Endothelial cell of umbilical vein (primary cell): Measurements from ENCODE around the gene MINDY2. TPM values are rescaled to one million over a fixed set of nuclear protein-coding genes. Genes with fewer than 3 reads are reported as not detected.

ENCODE experiments used
- BruUV-seq: library from RNA; stranded (reverse); fragments of 400-500 nt; replicated peaks from 2 replicates; lab custom pipeline; 2021; lab: Mats Ljungman, UMichigan
- CTCF ChIA-PET: fragments of 300-600, 350-600 bp; sonication (Branson Sonifier 250); formaldehyde crosslinking; loops from one replicate; lab custom pipeline; 2021; ENCODE audit warnings: antibody characterized with exemption, inconsistent platforms; lab: Charles Lee
- POLR2A ChIA-PET: fragments of 300-600, 350-600 bp; sonication (Branson Sonifier 250); formaldehyde crosslinking; loops from one replicate; lab custom pipeline; 2021; ENCODE audit warnings: antibody characterized with exemption, inconsistent platforms; lab: Charles Lee
- DNase-seq: peaks from one replicate; pipeline ENCODE4 v3.0.0-alpha.2; 2011; ENCODE audit warnings: low read depth, low spot score
- FAIRE-seq: peaks from 2 replicates; lab custom pipeline; 2011; peaks lifted over from hg19 to GRCh38; lab: Jason Lieb, UNC
- H2AFZ ChIP-seq: 2 replicates; pipeline ENCODE4 v1.6.0; 2012; ENCODE audit warnings: low read depth, low read length, control low read depth, inconsistent platforms
- H3K27ac ChIP-seq: 2 replicates; pipeline ENCODE4 v1.5.1; 2011; ENCODE audit warnings: low read depth, mild to moderate bottlenecking, control low read depth, low read length, moderate library complexity; ENCODE audit not compliant: insufficient read depth
- H3K27me3 ChIP-seq, 2 experiments: 2 replicates each; pipeline versions ENCODE4 v1.6.0 to v1.6.1; 2011; ENCODE audit warnings: low read length in 2 of 2, mixed read lengths in 1 of 2; ENCODE audit not compliant: control insufficient read depth in 2 of 2, insufficient read depth in 2 of 2
- H3K36me3 ChIP-seq, 2 experiments: 2 replicates in 1 of 2; 3 replicates in 1 of 2; pipeline ENCODE4 v1.5.1; 2011; ENCODE audit warnings: low read length in 2 of 2, mild to moderate bottlenecking in 1 of 2, moderate library complexity in 1 of 2; ENCODE audit not compliant: control insufficient read depth in 2 of 2, insufficient read depth in 2 of 2; ENCODE audit errors: extremely low read depth in 1 of 2
- H3K4me1 ChIP-seq: 3 replicates; pipeline ENCODE4 v1.5.1; 2011; ENCODE audit warnings: mild to moderate bottlenecking, low read length; ENCODE audit not compliant: control insufficient read depth, insufficient read depth; ENCODE audit errors: extremely low read depth
- H3K4me2 ChIP-seq: 2 replicates; pipeline ENCODE4 v1.6.1; 2011; ENCODE audit warnings: low read length, control low read depth, mixed read lengths; ENCODE audit not compliant: insufficient read depth
- H3K4me3 ChIP-seq, 3 experiments: fragments of 200-600 bp in 1 of 3; sonication (generic), shearing (Covaris generic) in 1 of 3; replicated peaks in 1 of 3; 2 replicates each; pipeline ENCODE4 v1.5.1; 2011 to 2016; ENCODE audit warnings: control low read depth in 3 of 3, low read length in 3 of 3, mild to moderate bottlenecking in 2 of 3, inconsistent platforms in 1 of 3, low read depth in 1 of 3, moderate library complexity in 1 of 3; ENCODE audit not compliant: insufficient read depth in 1 of 3
- H3K79me2 ChIP-seq: 2 replicates; pipeline ENCODE4 v1.6.0; 2012; ENCODE audit warnings: low read length, inconsistent platforms; ENCODE audit not compliant: control insufficient read depth, insufficient read depth
- H3K9ac ChIP-seq: replicated peaks from 2 replicates; pipeline ENCODE3; 2011; ENCODE audit warnings: low read length, control low read depth; ENCODE audit not compliant: insufficient read depth; ENCODE audit errors: extremely low read depth
- H3K9me1 ChIP-seq: replicated peaks from 3 replicates; pipeline ENCODE4 v1.6.0; 2011; ENCODE audit warnings: mild to moderate bottlenecking, low read length; ENCODE audit not compliant: control insufficient read depth, insufficient read depth; ENCODE audit errors: extremely low read depth
- H3K9me3 ChIP-seq: replicated peaks from 2 replicates; pipeline ENCODE4 v1.5.1; 2012; ENCODE audit warnings: low read length, inconsistent platforms; ENCODE audit not compliant: control insufficient read depth, insufficient read depth
- H4K20me1 ChIP-seq: replicated peaks from 2 replicates; pipeline ENCODE3; 2011; ENCODE audit warnings: mild to moderate bottlenecking, low read length; ENCODE audit not compliant: control insufficient read depth, insufficient read depth; ENCODE audit errors: extremely low read depth
- EZH2 ChIP-seq: IDR thresholded peaks from 2 replicates; pipeline ENCODE4 v1.6.1; 2012; ENCODE audit warnings: borderline replicate concordance, low read depth, mild to moderate bottlenecking, moderate library complexity, low read length, inconsistent platforms; ENCODE audit not compliant: severe bottlenecking
- FOS ChIP-seq: IDR thresholded peaks from 2 replicates; pipeline ENCODE4 v1.6.1; 2011; ENCODE audit warnings: mild to moderate bottlenecking, low read length, moderate library complexity, borderline replicate concordance; ENCODE audit not compliant: insufficient read depth
- GATA2 ChIP-seq: IDR thresholded peaks from 2 replicates; pipeline ENCODE4 v1.7.0; 2011; ENCODE audit warnings: low read depth, mild to moderate bottlenecking, moderate library complexity, mixed read lengths, low read length; ENCODE audit not compliant: insufficient read length, insufficient read depth
- JUN ChIP-seq: IDR thresholded peaks from 2 replicates; pipeline ENCODE4 v1.6.1; 2011; ENCODE audit warnings: borderline replicate concordance, low read depth; ENCODE audit not compliant: insufficient read length, insufficient read depth
- MYC ChIP-seq: IDR thresholded peaks from one replicate; pipeline ENCODE4 v1.6.1; 2011; ENCODE audit warnings: mild to moderate bottlenecking, low read depth, low read length
- POLR2A ChIP-seq: IDR thresholded peaks from 2 replicates; pipeline ENCODE4 v1.6.1; 2012; ENCODE audit warnings: low read depth, mild to moderate bottlenecking, control low read depth, low read length
- POLR2AphosphoS5 ChIP-seq: IDR thresholded peaks from 2 replicates; pipeline ENCODE4 v1.6.1; 2012; ENCODE audit warnings: low read depth, mild to moderate bottlenecking, control low read depth, low read length, moderate library complexity; ENCODE audit not compliant: insufficient read depth
- dilution Hi-C: fragments of 300-500 bp; cut with MboI; formaldehyde crosslinking; loops from one replicate; pipeline ENCODE4 v1.15.0; 2019; ENCODE audit warnings: low sequenced_read_pairs; ENCODE audit not compliant: extremely low pct_ligation_motif_present
- intact Hi-C: fragments of 100-400 bp; cut with micrococcal nuclease; formaldehyde crosslinking; loops from one replicate; pipeline ENCODE4 v1.10.0; 2022
- polyA plus RNA-seq, 4 experiments: library from polyadenylated mRNA; depleted of rRNA in 3 of 4; stranded (reverse) in 3 of 4; unstranded in 1 of 4; fragments of >200 nt; gene quantifications; 2 replicates each; pipeline versions ENCODE4 v1.2.1 to v1.2.3, GENCODE V29; 2011 to 2012; ENCODE audit warnings: missing spikeins in 1 of 4
- total RNA-seq: library from RNA; stranded (reverse); gene quantifications from 2 replicates; pipeline ENCODE4 v1.2.3, GENCODE V29; 2021
- TF ChIP-seq, protein P1 (sequence below), 2 donors: IDR thresholded peaks; 1 replicate in 1 of 2; 2 replicates in 1 of 2; pipeline ENCODE4 v1.5.1; 2011; ENCODE audit warnings: low read length in 2 of 2, mild to moderate bottlenecking in 2 of 2, moderate library complexity in 2 of 2, control low read depth in 1 of 2, inconsistent platforms in 1 of 2, low read depth in 1 of 2; ENCODE audit not compliant: insufficient read depth in 1 of 2; ENCODE audit errors: extremely low read depth in 1 of 2
- TF ChIP-seq, protein P2 (sequence below): IDR thresholded peaks from 2 replicates; pipeline ENCODE4 v1.6.1; 2011; ENCODE audit not compliant: insufficient read depth, insufficient read length

The MINDY2 gene
- total and polyA plus RNA-seq, 2 donors (not counting 3 experiments of a cell fraction or from before 2014, with no cell fraction given): 1.6 to 13.7 TPM

DNA sequence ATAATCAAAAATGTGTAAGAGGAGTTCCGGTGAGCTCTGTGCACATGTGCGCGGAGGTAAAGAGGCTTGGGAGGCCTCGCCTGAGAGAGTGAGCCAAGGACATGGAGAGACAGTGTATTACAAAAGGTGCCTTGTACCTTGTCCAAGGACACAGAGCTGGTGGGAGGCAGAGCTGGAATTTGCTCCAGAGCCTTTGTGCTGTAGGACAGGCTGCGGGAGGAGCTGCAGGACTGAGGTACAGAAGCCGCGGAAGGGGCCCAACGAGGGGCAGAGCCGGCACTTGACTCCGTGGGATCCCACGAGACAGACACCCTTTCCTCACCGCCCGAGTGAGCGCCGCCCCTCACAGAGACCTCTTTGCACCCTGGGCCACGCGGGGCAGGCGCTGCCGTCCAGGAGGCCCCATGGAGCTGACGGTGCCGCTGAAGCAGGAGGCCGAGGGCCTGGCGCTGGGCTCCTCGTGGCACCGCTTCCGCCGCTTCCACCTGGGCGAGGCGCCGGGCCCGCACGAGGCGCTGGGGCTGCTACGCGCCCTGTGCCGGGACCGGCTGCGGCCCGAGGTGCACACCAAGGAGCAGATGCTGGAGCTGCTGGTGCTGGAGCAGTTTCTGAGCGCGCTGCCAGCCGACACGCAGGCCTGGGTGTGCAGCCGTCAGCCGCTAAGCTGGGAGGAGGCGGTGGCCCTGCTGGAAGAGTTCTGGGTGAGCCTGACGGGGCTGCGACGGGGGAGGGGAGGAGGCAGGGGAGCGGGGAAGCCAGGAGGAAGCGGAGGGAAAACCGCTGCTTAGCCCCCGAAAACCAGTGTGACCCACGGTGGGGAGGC lies 93.7 kb downstream of the MINDY2 start:
- Histone ChIP-seq H4K20me1 (no peaks in the 10 kb centered on the region), H3K4me3 (peak overlapping the region in 1 of 3 experiments; percentile 7), H3K79me2 (no peaks in the 10 kb centered on the region), H3K9ac (no peak overlapping the region), H3K4me1 (no peaks in the 10 kb centered on the region), H3K9me3 (no peaks in the 10 kb centered on the region), H3K27me3 (no peaks in the 10 kb centered on the region), H3K36me3 (no peaks in the 10 kb centered on the region), H2AFZ (peak overlapping the region; percentile 83), H3K27ac (no peak overlapping the region), H3K4me2 (no peak overlapping the region), H3K9me1 (no peaks in the 10 kb centered on the region)
- no TSS peak for BruUV-seq
- dilution Hi-C loops: no loop called here
- no peak for TF ChIP-seq MYC
- TF ChIP-seq, protein P1, sequence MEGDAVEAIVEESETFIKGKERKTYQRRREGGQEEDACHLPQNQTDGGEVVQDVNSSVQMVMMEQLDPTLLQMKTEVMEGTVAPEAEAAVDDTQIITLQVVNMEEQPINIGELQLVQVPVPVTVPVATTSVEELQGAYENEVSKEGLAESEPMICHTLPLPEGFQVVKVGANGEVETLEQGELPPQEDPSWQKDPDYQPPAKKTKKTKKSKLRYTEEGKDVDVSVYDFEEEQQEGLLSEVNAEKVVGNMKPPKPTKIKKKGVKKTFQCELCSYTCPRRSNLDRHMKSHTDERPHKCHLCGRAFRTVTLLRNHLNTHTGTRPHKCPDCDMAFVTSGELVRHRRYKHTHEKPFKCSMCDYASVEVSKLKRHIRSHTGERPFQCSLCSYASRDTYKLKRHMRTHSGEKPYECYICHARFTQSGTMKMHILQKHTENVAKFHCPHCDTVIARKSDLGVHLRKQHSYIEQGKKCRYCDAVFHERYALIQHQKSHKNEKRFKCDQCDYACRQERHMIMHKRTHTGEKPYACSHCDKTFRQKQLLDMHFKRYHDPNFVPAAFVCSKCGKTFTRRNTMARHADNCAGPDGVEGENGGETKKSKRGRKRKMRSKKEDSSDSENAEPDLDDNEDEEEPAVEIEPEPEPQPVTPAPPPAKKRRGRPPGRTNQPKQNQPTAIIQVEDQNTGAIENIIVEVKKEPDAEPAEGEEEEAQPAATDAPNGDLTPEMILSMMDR (IDR thresholded peaks at IDR 0.05; ENCODE audit: extremely low read depth in 1 of 2, insufficient read depth in 1 of 2, low read depth in 1 of 2, low read length in 2 of 2): no peak
- TF ChIP-seq FOS: no peak
- TF ChIP-seq GATA2: no peak
- no peak for TF ChIP-seq POLR2A
- no peak for TF ChIP-seq EZH2
- TF ChIP-seq, protein P2, sequence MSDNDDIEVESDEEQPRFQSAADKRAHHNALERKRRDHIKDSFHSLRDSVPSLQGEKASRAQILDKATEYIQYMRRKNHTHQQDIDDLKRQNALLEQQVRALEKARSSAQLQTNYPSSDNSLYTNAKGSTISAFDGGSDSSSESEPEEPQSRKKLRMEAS: no peak
- no peak for TF ChIP-seq JUN
- no peak for TF ChIP-seq POLR2AphosphoS5
- no peak for FAIRE-seq
- ChIA-PET POLR2A (no interaction called here), CTCF (interaction anchor here (0.6 to 1.3 kb wide), 5 partner anchors 25 to 1916 kb away, joined by 3 to 4 read pairs (median 3); no protein-coding TSS in a partner anchor)
- intact Hi-C loops: no loop called here
- no peak for DNase-seq
